CD4-positive, alpha-beta T cell treated with Interleukin-6 for 4 hours (primary cell): ENCODE measurements around the gene FAM222A.
A peak's percentile ranks its signal among the peaks of the same experiment; 100 is the strongest.

Source experiments
- DNase-seq: peaks from one replicate; pipeline ENCODE4 v3.0.0-alpha.2; 2020; ENCODE audit warnings: mixed read lengths

The FAM222A gene

DNA sequence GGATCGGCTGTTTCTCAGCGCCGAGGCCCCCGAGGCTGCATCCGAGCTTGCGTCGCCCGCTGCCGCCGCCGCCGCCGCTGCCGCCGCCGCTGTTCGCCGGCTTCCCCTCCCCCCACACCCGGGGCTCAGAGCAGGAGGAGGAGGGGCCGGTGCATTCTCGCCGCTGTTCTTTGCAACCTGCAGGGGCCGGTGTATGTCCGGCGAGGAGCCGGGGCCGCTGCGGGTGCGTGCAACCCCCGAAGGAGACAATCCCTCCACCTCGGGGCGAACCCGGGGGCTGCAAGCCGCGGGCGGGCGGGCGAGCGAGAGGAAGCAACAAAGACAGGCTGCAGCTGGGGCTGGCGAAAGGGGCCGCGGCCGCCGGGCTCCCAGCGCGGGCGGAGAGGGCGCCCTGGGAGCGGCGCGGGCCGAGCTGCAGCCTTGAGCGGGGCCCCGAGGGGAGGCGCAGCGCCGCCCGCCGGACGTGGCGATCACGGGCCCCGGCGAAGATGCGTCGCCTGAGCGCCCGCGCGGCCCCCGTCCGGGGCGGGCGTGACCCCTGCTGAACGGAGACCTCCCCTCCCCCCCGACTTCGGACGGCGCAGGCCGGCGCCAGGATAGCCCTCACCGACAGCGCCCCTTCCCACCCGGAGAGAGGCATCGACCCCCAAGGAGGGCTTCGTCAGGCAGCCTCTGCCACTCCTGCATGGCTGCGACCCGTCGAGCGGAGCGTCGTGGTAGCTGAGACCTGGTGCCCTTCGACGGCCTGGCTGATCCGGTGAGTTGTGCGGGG, 702 bp downstream of the FAM222A start:
- peak; percentile 72 for DNase-seq

DNA sequence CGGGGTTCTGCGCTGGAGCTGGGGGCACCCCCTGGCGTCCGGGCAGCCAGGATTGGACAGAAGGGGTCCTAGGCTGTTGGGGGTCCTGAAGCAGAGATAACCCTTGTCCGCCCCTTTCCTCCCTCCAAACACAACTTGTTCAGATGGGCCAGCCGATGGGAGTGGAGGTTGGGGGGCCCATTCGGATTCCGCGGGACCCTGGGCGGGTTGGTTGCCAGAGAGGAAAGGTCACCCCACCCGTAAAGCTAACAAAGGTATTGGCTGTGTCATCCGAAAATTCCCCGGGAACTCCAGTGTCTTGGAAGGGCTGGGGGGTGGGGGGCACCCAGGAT, 1.3 kb downstream of the FAM222A start:
- DNase-seq: no peak

DNA sequence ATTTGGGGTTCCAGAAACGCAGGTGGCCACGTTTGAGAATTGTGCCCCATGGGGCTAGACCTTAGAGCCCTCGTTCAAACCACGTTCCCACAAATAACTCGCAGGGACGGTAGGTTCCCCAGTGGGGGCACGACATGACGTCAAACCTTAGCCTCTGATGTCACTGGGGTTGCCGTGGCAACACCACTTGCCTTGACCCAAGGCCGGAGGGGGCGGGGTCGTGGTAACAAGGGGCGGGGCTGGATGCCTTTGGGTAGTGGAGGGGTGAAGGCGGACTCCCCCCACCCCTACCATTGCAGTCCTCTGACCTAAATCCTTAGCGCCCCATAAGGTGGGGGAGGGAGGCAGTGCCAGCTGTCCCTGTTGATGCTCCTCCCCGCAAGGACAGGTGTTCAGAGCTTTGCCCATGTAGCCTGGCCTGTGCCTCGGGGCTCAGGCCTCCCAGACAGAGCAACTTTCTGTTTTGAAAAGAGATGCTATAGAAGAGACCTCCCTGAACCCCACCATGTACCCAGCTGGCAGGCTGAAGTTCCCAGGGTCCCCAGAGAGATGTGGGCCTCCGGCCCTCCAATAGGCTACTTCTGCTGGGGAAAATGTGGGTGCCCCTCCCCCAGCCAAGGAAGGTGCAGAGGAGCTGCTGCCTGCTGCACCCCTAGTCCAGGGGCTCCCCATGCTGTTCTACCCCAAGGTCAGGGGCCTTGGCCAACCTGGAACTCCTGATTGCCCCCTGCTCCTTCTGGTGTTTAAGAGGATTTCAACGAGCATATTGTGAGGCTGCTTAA, 1.9 kb downstream of the FAM222A start:
- no peak for DNase-seq

DNA sequence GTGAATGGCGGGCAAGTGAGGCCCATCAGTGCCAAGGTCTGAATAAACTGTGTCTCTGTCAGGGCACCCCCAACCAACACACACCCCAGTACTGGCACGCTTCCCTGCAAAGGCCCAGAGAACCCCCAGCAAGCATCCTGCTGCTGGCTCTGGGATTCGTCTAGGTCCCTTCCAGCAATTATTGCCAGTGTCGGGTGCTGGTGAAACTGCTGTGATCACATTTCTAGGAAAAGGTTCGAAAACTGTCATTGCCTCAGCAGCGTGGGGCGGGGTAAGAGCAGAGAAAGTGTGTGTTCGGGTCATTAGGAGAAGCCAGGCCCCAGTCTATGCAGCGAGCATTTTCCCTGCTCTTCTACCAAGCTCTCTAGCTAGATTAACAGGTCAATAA, 2.5 kb downstream of the FAM222A start:
- no peak for DNase-seq

DNA sequence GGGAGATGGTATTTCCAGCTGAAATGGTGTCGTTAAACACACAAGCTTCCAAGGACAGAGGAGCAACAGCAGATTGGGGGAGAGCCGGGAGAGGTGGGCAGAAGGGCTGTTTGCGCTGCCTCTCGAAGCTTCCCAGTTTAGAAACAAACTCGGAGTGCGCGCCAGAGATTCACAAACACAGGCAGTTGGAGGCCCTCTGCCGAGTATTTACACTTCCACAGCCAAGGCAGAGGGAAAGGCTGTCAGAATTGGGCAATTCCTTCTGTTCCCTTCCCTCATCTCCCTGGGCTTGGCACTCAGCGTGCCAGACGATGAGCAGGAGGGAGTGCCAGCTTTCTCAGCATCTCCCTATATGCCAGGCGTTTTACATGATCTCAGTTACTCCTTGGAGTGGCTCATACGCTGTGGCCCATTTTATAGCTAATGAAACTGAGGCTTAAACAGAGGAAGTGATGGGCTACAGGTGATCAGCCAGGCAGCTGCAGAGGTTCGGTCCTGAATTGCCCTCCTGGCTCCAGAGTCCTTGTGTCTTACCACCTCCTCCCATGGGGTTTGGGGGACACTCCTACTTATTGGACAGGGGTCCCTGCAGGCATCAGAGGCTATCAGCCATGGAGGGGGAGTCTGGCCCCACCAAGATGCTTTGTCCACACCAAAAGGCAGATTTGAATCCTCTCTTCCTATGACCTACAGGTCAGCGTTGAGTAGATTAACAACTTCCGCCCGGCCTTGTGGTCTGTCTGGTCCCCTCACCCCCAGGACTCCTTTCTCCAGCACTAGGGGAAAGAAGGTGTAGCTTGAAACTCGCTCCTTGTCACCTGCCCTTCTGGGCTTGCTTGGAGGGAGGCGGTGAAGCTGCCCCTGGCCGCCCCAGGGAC, 3.1 kb downstream of the FAM222A start:
- no peak for DNase-seq

DNA sequence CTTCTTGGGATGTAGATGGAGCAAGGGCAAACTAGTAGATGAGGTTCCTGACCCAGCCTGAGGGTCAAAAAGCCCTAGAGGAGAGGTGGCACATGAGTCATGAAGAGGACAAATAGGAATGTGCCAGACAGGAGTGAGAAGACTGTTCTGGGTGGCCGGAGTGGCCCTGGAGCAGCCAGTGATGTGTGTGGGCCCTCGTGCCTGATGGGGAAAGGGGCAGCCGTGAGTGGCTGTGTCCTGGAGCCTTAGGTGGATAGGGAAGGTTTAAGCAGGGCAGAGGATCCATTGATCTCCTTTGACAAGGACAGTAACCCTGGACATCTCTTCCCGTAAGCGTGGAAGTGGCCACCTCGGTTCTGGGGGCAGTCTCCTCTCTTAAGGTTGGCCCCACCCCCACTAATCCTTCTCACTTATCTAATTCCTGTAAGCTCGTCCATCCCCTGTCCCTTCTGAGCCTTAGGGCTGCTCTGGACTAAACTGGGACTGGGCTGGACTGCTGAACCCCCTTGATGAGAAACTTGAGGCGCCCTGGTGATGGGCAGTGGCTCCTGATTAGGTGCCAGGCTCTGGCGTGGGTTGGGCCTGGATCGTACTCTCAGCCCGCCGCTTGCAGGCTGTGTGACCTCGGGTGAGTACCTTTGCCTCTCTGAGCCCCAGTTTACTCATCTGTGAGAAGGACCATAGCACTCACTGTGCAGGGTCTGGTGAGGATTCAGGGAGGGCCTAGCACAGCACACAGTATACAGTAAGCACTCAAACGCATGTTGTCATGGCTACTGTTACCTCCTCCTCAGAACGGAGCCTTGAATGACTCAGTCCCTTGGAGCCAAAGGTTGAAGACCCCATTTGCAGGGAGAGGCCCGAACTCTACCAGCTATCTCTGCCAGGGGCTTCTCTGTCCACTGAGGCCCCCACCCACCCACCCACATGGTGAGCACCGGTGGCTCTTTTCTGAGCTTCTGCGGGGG, 4.0 kb downstream of the FAM222A start:
- DNase-seq: no peak

DNA sequence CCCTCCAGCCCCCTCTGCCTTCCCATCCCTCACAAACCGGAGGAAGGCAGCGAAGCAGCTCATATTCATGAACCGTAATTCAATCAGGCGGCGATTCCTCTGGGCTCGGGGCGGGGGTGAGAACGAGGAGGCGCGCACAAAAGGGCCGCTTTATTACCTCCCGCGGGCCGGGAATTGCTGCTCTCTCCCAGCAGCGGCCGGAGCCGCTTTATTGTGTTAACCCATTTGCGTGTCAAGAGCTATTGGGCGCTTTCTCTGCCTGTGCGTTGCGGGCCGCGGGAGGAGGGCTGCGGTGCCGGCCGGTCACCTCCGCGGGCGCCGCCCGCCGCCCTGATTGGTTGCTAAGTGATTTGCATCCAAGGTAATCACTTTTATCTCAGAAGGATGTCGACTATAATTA, 4.8 kb downstream of the FAM222A start:
- no peak for DNase-seq

DNA sequence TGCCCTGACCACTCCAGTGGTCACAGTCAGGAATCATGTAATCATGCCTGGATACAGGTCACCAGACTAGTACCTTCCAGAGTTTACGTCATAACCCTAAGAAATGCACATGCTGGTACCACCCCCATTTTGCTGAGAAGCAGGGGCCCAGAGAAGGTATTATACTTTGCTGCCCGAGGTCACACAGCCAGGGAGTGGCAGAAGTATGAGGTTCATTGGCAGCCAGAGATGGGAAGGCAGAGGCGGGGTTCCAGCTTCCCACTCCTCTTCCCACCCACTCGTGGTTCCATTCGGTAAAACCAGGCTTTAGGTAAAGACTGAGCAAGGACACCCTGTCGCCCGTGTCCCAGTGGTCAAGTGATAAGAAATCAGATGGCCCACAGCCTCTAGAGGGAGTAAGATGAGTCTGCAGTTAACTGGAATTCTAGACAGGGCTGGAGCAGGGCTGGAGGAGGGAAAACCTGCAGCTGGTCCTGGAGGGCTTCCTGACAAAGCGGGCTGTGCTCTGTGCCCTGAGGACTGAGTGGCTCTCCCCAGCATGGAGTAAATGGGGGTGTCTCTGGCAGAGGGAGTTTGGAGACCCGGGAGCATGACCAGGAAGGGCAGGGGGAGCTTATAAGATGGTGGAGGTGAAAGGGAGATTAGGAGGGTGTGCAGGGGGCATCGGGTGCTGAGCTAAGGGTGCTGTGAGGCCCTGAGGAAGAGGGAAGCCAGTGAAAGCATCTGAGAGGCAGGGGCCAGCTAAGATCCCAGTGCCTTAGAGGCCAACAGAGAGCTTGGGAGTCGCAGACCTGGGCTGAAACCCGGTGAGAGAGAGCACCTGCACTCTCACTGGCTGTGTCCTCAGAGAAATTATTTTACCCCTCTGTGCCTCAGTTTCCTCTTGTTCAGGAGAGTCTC, 5.7 kb downstream of the FAM222A start:
- no peak for DNase-seq

DNA sequence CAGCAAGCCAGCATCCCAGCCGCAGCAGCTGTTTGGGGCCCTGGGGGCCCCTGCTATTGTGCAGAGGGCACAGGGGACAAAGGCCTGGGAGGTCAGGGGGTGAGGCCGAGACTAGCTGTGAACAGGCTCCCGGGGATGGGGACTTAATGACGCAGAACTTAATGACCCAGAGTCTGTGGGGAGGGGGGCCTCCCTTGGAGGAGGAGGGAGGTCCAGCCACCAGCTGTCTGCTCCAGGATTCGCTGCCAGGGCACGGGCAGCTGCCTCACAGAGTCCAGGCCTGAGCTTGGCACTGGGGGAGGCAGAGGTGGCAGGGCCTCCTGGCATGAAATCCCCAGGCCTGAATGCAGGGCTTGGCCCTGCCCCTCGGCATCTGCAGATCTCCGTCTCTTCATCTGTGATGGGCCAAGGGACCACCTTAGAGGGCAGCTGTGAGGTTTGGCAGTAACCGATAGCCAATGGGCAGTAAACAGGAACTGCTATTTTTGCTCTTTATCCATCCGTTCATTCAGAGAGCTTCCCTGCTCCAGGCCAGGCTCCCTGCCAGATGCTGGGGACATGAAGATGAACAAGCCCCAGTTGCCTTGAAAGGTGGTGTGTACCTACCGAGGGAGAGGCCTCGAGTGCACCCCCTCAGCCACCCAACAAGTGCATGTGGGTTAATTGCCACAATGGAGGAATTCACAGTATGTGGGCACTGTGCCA, 6.7 kb downstream of the FAM222A start:
- DNase-seq: no peak

DNA sequence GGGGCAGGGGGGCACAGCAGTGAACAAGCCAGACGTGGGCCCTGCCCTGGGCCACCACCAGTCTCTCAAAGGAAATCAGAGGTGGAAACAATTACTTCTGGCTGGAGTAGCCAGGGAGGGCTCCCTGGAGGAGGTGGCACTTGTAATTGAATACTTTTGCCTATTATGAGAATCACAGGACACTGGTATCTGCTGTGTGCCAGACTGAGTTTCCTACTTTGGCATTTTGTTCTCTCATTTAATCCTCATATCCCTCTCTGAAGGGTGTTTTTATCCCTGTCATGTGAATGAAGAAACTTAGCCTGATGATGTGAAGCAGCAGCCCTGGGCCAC, 7.2 kb downstream of the FAM222A start:
- DNase-seq: no peak

DNA sequence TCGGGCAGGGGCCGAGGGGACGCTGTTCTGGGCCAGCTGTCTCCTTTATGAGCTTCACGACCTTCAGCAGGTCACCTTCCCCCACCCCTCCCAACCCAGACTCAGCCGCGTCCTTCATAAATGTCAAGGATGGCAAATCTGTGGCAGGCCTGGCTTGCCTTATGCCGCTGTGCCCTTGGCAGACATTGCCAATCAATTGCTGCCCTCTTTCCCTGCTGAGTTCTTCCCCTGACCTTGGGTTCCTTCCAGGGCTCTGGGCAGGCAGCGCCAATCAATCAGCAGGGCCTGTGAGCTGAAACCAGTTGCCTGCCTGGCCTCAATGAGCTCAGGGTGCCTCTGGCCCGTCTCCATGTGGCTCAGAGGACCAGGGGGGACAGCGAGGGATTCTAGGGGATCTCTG, 7.7 kb downstream of the FAM222A start:
- DNase-seq: no peak

DNA sequence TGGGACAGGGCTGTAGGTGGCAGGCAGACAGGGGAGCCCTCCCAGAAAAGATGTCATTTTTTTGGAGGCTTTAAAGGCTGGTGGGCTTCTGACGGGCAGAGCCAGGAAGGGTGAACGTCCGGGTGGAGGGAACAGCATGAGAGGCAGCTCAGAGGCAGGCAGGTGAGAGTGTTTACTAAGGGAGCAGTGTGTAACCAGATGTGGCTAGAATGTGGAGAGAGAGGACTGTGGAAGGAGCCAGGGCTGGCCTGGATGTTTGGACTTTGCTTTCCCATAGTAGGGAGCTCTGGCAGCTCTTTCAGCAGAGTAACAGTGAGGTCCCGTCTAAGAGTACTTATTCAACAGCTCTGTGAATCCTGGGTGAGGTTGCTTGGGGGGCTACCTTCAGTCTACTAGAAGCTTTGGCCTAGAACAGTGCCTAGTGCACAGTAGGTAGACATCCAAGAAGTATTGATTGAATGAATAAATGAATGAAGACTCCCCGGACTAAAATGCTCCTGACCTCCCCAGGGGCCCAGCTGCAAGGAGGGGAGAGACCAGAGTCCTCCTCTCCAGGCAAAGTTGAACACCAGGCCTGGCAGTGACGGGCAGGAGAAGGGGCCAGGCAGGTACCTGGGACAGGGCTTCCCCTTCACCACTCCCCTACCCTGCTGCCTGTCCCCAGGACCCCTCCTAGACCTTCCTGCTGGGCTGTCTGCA, 8.5 kb downstream of the FAM222A start:
- no peak for DNase-seq

DNA sequence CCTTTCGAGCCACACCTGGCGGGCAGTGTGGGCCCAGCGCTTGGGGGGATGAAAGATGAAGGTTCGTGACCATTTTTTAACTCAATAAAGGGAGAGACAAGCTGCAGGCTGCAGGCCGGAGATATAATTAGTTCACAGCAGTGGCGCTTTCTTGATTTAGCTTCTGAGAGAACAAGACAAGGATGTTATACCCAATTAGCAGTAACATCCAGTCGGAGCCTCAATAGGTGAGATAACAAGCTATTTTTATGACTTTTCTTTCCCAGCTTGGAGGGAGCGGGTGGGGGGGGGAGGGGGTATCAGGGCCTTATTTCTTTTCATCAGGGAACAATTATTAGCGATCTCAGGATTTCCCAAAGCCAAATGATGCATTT, 9.1 kb downstream of the FAM222A start:
- no peak for DNase-seq

DNA sequence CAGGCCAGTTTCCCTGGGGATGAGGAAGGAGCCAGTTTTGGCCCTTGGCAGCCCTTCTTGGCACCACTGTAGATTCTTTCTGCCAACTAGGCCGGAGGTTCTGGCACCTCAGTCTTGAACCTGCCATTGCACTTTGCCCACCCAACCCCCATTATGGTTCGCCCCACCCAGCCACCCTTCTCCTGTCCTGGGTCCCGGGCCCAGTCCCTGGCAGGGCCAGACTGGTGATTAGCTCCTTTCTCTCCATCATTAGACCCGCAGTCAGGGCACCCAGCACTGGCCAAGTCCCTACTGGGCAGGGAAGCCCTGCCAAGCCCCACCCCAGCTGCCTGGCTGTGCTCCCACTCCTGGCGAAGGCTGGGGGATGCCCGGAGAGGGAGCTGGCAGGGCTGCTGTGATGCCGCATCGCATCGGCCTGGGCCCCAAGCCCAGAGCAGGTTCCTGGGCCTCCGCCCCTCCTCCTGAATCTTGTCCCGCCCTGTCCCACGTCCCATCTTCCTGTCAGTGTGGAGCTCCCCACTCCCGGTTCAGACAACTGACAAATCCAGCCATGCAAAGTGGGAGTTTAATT, 9.8 kb downstream of the FAM222A start:
- no peak for DNase-seq

DNA sequence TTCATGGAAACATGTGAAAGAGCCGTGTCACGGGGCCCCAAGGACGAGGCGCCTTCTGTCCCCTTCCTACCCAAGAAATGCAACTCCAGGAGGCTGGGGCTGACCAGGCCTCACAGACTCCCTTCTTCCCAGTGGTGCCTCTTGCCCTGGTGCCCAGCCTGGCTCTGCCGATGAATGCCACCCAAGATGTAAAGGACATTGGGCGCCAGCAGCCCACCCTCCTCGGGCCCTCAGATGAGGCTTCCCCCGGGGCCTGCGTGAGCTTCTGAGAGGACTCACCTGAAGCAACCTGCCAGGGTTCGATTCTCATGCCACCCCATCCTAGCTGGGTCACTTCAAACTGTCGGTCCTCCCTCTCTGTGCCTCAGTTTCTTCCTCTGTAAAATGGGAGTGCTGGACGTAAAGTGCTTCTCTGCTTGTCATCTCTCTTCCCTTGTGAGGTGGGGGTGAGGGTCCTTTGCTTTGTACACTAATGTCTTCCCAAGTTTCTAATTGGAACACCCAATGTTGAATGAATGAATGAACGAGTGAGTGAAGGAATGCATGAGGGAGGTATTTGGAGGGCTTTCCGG, 10.8 kb downstream of the FAM222A start:
- no peak for DNase-seq

DNA sequence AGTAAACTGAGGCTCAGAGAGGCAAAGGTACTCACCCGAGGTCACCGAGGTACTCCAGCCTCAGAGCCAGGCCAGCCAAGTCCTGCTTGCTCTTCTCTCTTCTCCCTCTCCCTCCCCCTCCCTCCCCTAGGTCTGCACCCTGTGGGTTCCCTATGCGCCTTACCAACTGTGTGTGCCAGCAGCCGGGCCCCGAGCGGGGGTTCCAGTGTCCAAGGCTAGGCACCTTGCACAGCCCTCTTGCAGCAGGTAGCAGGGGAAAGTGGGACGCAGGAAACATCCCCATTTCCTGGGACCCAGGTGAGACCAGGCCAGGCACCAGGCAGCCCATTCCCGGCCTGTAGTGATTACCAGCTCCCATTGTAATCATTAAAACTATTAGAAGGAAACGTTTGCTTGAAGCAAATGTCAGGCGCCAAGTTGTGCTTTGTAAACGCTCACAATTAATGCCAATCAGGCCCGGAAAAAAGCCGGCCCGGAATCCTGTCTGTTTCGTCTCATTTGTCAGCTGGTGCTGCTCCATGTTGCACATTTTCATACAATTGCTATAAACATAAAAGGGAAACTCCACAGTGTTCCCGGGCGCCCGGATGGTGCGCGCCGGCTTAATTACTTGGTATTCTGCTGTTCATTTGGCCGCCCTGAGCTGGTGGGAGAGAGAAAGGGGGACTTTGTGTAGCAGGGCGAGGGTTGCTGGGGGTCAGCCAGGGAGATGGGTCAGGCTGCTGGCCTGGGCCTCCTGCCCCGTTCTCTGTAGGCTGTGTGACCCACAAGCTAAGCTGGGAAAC, 11.9 kb downstream of the FAM222A start:
- DNase-seq: no peak

DNA sequence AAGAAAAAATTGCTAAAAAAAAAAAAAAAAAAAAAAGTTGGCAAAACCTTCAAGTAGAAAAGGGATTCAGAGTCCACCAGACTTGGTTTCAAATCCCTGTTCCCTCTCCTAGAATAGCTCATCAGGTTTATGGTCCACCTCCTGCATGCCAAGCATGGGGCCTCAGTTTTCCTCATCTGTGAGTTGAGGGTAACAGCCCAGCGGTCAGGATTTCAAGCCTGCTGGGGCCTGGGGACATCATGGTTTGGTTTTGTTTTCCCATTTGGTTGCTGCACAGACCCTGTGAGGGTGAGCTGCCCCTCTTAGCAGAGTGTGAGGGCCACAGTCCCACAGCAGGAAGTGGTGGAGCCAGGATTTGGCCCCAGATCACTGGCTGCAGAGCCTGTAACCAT, 12.5 kb downstream of the FAM222A start:
- no peak for DNase-seq

DNA sequence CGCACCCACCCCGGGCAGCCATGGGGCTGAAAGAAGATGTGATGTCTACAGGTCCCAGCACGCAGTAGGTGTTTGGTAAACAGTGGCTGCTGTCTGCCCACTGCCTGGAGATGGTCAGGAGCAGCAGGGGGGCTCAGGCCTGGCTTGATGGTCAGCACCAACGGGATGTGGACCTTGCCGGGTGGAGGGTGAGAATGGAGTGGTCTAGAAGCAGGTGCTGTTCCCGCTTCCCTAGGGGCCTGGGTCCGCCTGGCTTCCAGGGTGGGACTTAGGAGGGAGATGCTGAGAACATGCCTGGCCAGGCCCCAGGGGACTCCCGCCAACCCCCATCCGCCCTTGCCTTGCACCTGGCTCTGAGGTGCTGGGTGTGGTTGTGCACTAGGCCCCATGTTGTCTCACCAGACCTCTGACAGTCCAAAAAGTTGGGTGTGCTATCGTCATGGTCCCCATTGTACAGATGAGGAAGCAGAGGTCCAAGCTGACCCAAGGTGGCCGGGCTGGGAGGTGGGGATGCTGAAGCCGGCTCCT, 12.9 kb downstream of the FAM222A start:
- DNase-seq: no peak
